GM18526 (cell line): ENCODE results near the gene CACNA2D1.

Experiments
- POLR2A ChIP-seq: IDR thresholded peaks from 3 replicates; pipeline ENCODE4 v1.6.1; 2011; ENCODE audit not compliant: insufficient read length; ENCODE audit errors: extremely low read depth

The CACNA2D1 gene

DNA sequence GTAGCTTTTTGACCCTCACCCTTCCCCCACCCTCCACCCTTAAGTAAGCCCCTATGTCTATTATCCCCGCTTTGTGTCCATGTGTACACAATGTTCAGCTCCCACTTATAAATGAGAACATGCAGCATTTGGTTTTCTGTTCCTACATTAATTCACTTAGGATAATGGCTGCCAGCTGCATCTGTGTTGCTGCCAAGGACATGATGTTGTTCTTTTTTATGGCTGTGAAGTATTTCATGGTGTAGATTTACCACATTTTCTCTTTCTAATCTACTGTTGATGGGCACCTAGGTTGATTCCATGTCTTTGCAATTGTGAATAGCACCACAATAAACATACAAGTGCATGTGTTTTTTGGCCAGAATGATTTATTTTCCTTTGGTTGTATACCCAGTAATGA lies 232.2 kb downstream of the CACNA2D1 start:
- TF ChIP-seq POLR2A: no peak

- TF ChIP-seq POLR2A: no peak
Measured at GRCh38 chr7:82210416-82211184, 233.0 kb downstream of the CACNA2D1 start.

- no peak for TF ChIP-seq POLR2A
Measured at GRCh38 chr7:82209179-82209747, 234.3 kb downstream of the CACNA2D1 start.

DNA sequence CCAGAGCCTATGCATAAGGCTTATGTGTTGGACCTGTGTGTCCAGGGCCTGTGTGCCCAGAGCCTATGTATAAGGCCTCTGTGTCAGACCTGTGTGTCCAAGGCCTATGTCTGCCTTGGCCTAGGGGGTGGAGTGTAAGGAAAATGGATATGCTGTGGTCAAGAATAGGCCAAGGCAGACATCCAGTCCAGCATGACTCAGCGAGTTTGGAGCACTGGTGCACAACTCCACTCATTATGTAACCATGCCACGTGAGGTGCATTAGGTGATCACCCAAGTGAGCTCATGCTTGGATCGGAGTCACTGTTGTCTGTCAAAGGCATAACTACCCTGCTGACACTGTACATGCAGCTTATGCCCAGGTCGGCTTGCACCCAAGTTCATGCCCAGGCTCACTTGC lies 238.9 kb downstream of the CACNA2D1 start:
- TF ChIP-seq POLR2A: no peak

DNA sequence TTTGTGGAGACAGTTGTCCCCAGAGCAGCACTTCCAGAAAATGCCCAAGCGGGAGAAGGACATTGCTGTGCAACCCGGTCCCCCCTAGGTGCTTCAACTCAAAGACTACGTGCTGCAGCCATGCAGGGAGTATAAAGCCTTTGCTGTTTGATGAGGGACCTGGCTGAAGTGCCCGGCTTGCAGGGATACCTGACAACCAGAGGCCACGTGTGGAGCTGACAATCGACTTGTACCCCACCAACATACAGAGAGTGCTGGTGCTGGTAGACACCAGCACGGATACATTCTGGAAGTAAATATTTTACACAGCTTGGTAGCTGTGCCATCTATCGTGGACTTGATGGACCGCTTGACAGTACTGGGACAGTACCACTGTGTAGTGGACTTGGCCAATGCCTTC lies 240.6 kb downstream of the CACNA2D1 start:
- TF ChIP-seq POLR2A: no peak

DNA sequence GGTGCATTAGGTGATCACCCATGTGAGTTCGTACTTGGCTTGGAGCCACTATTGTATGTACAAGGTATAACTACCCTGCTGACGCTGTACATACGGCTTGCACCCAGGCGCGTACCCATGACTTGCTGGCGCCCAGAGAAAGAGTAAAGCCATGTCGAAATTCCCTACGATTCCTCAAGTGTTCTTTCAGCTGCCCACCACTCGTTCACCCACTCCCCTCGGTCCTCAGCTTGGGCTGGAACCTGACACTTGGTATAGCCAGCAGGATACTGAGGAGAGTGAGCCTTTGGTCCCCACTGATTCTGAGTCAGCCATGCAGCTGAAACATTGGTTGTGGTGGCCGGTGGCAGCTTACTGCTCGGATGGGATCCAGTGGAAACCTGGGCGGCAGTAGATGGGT lies 241.5 kb downstream of the CACNA2D1 start:
- no peak for TF ChIP-seq POLR2A

- TF ChIP-seq POLR2A: no peak
Measured at GRCh38 chr7:82200601-82201000, 243.0 kb downstream of the CACNA2D1 start.

GRCh38 chr7:82194016-82194643 lies 249.4 kb downstream of the CACNA2D1 start:
- TF ChIP-seq POLR2A: no peak

DNA sequence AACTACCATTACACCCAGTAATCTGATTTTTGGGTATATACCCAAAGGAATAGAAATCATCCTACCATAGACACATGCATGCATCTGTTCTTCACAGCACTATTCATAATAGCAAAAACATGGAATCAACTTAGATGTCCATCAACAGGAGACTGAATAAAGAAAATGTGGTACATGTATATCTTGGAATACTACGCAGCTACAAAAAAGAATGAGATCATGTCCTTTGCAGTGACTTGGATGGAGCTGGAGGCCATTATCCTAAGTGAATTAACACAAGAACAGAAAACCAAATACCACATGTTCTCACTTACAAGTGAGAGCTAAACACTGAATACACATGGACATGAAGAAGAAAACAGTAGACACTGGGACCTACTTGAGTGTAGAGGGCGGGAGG lies 254.9 kb downstream of the CACNA2D1 start:
- no peak for TF ChIP-seq POLR2A

GRCh38 chr7:82185443-82185842 lies 258.1 kb downstream of the CACNA2D1 start:
- no peak for TF ChIP-seq POLR2A

DNA sequence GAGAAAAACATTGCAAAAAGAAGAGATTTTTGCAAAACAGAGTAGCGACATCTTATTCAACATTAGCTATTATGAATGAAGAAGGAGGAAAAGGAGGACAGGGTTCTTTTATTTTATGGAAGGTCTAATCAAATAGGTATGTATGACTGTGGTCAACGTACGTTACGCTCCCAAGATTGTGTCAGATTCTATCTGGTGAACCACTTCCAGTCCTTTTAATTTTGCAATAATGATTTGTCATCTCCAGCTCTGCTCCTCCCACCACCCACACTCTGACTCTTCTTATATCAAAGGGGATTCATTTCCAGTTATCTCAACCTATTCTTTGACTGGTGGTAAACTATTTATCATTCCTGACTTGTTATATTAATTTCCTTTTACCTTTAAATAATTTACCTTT lies 259.9 kb downstream of the CACNA2D1 start:
- TF ChIP-seq POLR2A: no peak

- TF ChIP-seq POLR2A: no peak
Measured at GRCh38 chr7:82179311-82179710, 264.3 kb downstream of the CACNA2D1 start.

DNA sequence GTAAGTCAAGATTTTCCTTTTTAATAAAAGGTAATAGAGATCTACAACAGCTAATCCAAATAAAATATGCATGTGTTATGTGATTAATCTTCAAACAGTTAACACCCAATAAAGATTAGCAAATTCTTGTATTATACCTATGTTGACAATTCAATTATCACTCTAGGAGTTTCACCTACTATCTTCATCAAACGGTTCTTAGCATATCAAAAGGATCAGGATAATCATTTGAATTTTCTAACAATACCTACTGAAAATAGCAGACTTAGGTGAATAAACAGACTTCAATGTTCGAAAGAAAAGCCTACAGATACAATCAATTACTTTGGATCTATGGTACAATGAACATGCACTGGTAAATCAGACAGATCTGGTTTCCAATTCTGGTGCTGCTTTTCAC lies 268.3 kb downstream of the CACNA2D1 start:
- TF ChIP-seq POLR2A: no peak

DNA sequence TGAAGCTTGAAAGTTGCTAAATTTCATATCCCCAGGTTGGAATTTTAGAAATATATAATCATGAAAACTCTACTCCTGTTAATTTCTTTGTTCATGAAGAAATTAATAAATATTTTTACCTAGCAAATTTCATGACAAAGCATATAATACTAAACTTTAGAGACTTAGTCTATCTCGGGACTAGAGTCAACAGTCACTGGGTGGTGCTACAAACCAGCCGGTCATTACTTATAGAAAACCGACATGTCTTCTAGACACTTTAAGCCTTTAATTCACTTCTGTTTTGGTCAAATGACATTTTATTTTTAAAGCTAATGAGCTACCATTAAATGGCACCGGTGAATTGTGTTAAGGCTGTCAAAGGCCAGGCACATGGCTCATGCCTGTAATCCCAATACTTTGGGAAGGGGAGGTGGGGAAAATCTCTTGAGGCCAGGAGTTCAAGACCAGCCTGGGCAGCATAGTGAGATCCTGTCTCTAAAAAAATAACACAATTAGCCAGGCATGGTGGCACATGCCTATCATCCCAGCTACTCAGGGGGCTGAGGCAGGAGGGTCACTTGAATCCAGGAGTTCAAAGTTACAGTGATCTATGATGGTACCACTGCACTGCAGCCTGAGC lies 270.1 kb downstream of the CACNA2D1 start:
- TF ChIP-seq POLR2A: no peak

DNA sequence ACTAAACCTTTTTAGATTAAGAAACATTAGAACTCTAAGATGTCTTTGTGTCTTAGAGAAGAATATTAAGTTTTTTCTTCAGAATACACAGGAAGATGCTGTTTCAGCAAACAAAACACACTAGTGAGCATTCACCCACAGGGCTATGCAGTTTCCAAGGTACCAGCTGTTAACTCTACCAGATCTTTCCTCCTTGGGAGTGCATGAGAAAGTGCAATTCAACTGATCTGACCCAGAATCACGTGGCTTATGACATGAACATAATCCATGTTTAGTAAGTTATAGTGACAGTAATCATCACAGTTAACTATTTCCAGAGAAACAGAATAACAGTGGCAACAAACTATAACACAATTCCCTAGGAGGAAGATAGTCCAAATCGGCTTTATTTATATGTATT lies 270.7 kb downstream of the CACNA2D1 start:
- TF ChIP-seq POLR2A: no peak

DNA sequence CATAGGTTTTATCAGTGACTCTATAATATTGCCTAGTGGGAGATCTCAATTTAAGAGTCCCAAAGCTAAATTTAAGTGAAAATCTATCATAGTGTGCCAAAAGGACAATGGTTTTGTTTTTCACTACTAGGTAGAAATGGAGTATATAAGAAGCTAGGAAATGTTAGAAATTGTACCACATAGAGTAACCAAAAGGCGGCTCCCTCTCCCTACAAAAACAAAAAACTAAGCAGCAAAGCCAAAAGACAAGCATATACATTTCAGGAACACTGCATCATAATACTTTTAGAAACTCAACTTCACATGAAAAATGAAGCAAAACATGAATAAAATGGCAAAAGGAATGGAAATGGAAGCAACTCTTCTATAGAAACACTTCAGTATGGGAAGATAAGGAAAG lies 271.6 kb downstream of the CACNA2D1 start:
- TF ChIP-seq POLR2A: no peak
